GM03348 (cell line): ENCODE results near the gene PLAAT2.

ENCODE experiments used
- DNase-seq: peaks from one replicate; pipeline ENCODE4 v3.0.0; 2012; ENCODE audit warnings: low spot score

The PLAAT2 gene

GRCh38 chr11:63518548-63518947, 44.6 kb downstream of the PLAAT2 start:
- DNase-seq: no peak

GRCh38 chr11:63517156-63517555, 46.0 kb downstream of the PLAAT2 start:
- no peak for DNase-seq

- no peak for DNase-seq
Observed at GRCh38 chr11:63516109-63516508, 47.1 kb downstream of the PLAAT2 start.

GRCh38 chr11:63512816-63513215, 50.4 kb downstream of the PLAAT2 start:
- no peak for DNase-seq

DNA sequence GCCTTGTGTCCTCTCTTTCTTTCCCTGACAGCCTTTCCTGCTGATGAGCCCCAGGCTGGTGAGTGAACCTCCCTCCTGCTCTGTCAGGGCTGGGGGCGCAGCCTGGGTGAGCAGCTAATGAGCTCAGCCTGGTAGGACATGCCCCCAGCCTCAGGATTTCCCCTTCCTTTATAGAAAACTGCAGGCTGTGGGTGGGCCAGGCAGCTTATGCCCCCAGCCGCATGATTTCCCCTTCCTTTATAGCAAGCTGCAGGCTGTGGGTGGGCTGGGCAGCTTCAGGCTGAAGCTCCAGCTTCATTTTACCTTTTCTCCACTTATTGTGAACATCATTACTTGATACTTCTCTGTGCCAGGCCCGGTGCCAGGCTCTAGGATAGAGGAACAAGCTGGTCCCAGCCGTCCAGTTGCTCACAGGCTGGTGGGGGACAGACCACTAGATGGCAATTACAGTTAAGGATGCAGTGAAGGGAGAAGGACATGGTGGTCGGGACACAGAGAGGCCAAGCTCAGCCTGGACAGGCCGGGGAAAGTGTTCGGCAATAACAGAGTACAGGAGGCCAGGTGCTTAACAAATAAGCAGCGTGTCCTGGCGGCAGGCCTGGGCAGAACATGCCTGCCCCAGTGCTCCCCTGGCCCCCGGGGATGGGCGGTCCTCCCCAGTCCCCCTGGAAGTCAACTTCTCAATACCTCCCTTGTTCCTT, 52.0 kb downstream of the PLAAT2 start:
- DNase-seq: no peak

DNA sequence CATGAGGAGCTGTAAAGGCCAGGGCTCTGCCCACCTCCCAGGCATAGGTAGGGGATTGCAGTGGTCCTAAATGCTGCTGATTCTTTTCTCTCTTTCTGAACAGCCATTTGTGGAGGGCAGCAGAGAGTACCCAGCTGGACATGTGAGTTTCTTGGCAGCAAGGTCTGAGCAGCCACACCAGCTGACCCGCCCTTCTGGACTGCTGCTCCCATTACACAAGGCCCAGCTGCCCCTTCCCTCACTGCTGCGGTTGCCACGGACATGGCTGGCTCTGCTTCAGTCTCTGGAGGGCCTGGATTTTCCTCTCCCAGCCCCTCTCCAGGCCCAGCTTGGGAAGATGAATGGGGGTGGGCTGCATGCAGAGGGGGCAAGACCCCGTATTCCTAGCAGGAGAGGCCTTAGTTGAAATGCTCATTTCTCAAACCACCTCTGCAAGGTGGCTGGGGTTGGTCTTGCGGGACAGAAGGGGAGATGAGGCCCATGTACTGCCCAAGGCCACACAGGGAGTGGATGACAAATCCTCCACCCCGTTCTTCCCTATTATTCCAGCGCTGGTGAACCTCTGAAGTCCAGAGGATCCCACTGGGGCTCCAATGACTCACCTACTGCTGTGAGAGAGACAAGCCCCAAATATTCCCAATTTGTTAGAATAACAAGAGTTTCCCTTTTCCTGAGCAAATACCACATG, 52.7 kb downstream of the PLAAT2 start:
- DNase-seq: peak; percentile 54

DNA sequence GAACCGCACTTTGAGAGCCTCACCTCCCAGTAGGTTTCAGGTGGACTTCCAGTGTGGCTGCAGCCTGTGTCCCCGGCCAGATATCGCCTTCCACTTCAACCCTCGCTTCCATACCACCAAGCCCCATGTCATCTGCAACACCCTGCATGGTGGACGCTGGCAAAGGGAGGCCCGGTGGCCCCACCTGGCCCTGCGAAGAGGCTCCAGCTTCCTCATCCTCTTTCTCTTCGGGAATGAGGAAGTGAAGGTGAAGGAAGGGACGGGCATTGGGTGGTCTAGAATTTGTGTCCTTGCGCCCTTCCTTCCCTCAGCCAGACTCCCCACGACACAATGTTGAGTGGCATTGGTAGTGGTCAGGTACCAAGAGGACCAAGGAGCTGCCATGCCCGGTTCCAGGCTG, 54.4 kb downstream of the PLAAT2 start:
- no peak for DNase-seq

- no peak for DNase-seq
Observed at GRCh38 chr11:63508009-63508408, 55.2 kb downstream of the PLAAT2 start.

GRCh38 chr11:63507511-63507910, 55.7 kb downstream of the PLAAT2 start:
- DNase-seq: no peak

DNA sequence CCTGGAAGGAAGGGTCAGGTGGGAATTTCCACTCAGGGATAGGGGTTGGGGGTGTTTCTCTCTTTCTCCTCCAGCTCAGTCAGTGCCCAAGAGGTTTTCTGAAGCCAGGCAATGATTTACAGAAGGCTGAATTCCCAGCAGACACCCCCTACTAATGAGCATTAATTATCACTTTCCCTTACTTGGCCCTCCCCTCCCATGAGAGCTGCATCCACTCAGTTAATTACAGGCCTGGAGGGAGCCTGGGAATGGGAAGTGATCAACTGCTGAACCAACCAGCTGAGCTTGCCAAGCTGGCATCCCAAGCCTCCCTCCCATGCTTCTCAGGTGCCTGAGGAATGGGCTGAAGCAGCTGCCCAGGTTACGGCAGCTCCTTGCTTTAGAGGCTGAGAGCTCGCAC, 56.3 kb downstream of the PLAAT2 start:
- DNase-seq: no peak

DNA sequence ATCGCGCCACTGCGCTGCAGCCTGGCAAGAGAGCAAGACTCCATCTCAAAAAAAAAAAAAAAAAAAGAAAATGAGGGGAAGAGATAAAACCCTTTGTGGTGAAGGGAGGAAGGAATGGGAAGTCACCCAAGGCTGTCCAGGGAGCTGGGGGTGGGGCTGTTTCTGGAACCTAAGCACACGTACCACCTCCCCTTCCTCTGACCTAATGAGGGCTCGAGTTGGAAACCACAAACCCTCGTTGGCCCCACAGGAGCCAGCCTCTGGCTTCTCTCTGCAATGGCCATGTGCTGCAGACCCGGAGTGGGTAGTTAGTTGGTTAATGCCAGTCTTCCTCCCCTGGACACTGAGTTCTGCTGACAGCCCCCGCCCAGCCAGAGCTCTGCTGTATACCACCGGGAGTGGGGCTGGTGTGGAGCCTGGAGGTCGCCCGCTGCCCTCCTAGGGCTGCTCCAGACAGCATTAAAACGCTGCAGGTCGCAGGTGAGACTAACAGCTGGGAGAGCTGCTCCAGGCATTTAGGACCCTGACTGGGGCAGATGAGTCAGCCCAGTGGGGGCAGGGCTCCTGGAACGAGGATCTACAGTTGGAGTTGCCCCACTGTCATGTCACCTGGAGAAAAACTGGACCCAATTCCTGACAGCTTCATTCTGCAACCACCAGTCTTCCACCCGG, 57.2 kb downstream of the PLAAT2 start, which contains the start of gene LGALS12:
Gene LGALS12 (plus strand): TSS at position 228 of the 672 bp plus-strand sequence. CDS start 375 bp downstream, at position 603.
- DNase-seq: no peak

GRCh38 chr11:63504933-63505586, 58.1 kb downstream of the PLAAT2 start:
- DNase-seq: no peak

GRCh38 chr11:63504054-63504453, 59.1 kb downstream of the PLAAT2 start:
- DNase-seq: no peak

DNA sequence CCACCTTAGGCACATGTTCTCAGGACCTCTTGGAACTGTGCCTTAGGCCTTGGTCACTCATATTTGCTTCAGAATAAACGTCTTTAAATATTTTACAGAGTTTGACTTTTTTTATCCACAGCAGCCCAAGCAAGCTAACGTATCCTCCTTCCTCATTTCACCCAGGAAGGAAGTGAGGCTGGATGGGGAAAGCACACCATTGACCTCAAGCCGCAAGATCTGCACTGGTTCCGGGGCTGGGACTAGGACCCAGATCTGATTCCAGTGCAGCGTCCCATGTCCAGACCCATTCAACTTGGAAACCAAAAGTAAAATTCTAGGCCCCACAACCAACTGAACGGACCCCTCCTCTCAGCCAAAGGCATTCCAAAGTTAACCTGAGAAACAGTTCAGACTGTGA, 59.7 kb downstream of the PLAAT2 start:
- no peak for DNase-seq
